Choroid plexus epithelial cell (primary cell): Measurements from ENCODE around the gene LRRC46.

Source experiments
- DNase-seq: peaks from one replicate; pipeline ENCODE4 v3.0.0-alpha.2; 2010; ENCODE audit warnings: low read depth
- H3K4me3 ChIP-seq: 2 replicates; pipeline ENCODE4 v1.5.1; 2011; ENCODE audit warnings: low read depth, mild to moderate bottlenecking, control low read depth, low read length, moderate library complexity
- TF ChIP-seq, protein P1 (sequence below): conservative IDR thresholded peaks from 2 replicates; pipeline ENCODE4 v1.5.1; 2011; ENCODE audit warnings: low read depth, mild to moderate bottlenecking, control low read depth, inconsistent platforms, low read length, moderate library complexity

The LRRC46 gene

DNA sequence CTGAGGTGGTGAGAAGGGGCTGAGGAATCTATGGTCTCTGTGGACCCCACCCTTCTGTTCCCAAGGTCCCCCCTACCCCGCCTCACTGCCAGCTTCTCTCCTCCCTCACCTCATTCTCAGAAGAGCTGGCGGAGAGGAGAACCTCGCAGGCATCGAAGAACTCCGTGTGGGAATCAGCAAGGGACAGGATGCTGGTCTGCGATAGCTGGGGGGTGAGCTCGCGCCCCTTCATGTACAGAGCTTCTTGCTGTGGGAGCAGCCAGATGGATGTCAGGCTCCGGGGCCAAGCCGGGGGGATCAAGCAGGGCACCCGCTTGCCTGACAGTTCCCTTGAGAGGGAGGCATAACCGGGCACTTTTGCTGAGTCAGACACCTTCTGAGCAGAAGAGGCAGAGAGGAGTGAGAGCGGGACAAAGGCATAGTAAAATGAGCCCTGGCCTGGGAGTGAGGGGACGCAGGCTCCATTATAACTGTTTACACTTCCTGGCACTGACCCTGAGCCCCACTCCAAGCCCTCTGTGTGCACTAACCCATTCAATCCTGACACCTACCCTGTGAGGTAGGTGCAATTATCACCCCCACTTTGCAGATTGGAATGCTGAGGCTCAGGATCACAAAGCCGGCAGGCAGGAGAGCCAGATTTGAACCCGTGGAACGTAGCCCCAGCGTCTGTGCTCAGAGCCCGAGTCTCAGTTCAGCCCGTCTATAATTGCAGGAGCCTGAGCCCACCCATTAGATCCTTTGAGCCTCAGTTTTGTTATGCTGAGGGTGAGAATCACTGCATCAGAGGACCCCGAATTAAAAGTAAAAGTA, 16.2 kb upstream of the LRRC46 start:
- TF ChIP-seq, protein P1, sequence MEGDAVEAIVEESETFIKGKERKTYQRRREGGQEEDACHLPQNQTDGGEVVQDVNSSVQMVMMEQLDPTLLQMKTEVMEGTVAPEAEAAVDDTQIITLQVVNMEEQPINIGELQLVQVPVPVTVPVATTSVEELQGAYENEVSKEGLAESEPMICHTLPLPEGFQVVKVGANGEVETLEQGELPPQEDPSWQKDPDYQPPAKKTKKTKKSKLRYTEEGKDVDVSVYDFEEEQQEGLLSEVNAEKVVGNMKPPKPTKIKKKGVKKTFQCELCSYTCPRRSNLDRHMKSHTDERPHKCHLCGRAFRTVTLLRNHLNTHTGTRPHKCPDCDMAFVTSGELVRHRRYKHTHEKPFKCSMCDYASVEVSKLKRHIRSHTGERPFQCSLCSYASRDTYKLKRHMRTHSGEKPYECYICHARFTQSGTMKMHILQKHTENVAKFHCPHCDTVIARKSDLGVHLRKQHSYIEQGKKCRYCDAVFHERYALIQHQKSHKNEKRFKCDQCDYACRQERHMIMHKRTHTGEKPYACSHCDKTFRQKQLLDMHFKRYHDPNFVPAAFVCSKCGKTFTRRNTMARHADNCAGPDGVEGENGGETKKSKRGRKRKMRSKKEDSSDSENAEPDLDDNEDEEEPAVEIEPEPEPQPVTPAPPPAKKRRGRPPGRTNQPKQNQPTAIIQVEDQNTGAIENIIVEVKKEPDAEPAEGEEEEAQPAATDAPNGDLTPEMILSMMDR: no peak

DNA sequence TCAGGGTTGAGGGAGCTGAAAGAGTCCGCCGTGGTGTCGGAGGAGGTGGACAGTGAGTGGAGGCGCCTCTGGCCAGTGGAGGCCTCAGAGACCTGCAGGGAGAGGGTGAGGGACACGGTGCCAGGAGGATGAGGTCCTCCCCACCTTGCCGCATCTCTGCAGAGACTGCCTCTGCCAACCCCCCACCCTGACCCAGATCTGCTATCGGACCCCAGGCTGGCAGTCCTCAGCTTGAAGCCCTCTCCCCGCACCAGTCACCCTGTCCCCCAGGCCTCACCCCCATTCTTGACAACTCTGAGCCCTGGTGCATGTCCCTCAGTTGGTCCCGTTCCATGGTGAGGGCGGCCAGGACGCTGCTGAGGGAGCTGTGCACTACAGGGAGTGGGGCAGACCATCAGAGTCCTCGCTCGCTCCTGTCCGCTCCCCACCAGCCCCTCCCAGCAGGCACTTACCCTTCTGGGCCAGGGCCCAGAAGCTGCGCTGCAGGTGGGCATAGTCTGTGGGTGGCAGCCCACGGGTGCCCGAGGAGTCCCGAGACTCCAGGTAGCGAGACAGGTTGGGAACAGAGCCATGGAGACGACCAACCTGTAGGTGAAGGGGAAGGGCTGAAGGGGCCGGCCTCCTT, 15.2 kb upstream of the LRRC46 start:
- DNase-seq: no peak
- TF ChIP-seq, protein P1: no peak
- H3K4me3 ChIP-seq: no peak overlapping the region

More for the DNA sequence above, 16.2 kb upstream of the LRRC46 start:
- DNase-seq: no peak
- no peak overlapping the region for H3K4me3 ChIP-seq

DNA sequence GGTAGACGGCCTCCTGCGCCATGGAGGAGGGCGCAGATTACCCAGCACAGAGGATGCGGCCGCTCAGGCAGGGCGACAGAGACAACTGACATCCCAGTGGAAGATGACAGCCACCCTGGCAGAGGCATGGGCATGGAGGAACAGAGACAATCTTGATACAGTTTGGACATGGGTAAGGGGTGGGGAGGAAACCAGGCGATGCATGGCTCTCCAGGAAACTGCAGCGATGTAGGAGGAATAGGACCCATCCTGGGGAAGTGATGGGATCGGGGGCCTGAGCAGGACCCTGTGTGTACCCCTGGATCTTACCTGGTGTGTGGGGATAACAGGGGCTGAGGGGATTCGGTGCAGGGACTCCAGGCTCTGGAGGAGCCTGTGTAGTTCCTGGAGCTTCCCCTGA, 14.5 kb upstream of the LRRC46 start:
- DNase-seq: no peak
- TF ChIP-seq, protein P1: no peak
- H3K4me3 ChIP-seq: no peak overlapping the region

DNA sequence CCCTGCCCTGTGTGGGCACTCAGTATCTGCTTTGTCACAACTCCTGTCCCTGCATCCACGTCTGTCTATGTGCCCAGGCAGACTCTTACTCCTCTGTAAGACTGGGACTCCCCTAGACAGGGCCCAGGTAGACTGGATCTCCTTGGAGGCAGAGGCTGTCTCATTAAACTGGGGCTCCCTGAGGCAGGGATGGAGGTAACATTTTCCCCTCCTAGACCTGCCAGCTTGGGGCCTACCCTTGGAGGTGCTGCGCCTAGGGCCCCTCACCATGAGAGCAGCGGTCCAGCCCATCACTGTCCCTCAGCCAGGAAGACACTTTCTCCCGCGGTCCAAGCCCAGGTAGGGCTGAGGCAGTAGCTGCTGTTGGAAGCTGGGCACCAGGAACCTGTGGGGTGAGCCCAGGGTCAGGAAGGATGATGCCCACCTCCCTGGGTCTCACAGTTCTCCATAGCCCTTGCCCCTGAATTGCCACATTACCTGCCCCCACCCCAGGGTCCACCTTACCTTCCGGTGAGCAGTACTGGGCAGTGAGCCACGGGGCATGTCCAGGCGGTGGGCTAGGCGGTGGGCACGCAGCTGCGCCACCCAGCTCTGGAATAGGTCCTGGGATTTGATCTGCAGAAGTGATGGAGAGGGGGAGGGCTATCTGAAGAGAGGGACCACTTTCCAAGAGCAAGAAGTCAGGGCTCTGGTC, 13.3 kb upstream of the LRRC46 start:
- TF ChIP-seq, protein P1: no peak
- H3K4me3 ChIP-seq: no peak overlapping the region
- DNase-seq: no peak

DNA sequence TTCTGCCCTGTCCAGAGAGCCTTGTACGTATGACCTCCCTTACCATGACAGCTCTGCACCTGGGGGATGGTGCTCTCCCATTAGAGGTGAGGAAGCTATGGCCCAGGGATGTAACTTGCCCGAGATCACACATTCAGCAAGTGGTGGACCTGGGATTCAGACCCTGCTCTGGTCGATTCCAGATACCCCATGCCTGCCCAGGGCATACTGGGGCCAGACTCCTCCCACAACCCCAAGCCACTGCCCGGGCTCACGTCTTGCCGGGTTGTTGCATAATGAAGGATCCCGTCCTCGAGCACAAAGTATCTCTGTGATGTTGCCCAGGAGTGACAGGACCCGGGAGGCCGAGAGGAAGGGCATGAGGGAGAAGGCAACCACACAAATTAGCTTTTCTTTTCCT, 12.0 kb upstream of the LRRC46 start:
- no peak overlapping the region for H3K4me3 ChIP-seq
- no peak for DNase-seq
- TF ChIP-seq, protein P1: no peak

DNA sequence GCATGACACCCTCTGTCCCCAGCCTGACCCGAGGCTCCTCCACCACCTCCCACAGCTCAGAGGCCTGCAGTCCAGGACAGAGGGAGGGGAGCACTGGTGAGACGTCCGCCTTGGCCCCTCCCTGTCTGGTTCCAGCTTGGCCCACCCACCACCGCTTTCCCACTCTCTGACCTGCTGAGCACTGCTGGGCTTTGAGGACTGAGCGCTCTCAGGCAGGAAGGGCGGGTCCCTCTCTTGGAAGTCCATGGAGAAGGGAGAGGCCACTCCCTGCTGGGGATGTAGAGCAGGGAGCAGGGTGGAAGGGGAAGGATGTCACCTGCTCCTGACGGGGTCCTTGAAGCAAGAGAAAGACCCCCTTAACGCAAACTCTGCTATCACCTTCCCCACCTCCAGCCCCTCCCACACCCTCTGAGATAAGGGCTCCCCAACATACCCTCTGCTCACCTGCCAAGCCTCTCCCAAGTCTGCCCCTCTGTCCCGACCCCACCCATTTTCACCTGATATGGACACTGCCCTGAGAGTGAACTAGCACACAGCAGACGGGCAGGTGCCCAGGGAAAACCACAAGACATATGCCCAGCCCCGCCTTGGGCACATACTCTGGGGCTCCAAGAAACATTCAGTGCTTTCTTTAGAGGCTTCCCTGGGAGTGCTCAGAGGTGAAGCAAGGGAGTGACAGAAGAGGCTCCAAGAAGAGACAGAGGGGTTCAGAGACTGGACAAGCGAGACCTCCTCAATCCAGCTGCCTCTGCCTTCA, 11.3 kb upstream of the LRRC46 start:
- DNase-seq: no peak
- H3K4me3 ChIP-seq: no peak overlapping the region
- TF ChIP-seq, protein P1: no peak
